HCT116 (cell line): Measurements from ENCODE around the gene TAS2R5. TPM values are rescaled to one million over a fixed set of nuclear protein-coding genes. Genes with fewer than 3 reads are reported as not detected.

Source experiments
- ATAC-seq: fragments of 200-7000 bp; cut with Tn5 transposase; 2 replicates; pipeline ENCODE4 v1.9.1; 2020; ENCODE audit warnings: mild to moderate bottlenecking, moderate library complexity
- BruUV-seq: library from RNA; stranded (reverse); fragments of 400-500 nt; replicated peaks from 2 replicates; lab custom pipeline; 2021; lab: Mats Ljungman, UMichigan
- CTCF ChIA-PET: fragments of 300-600 bp; sonication (Branson Sonifier 250); formaldehyde crosslinking; loops from one replicate; lab custom pipeline; 2021; ENCODE audit warnings: antibody characterized with exemption; lab: Charles Lee
- POLR2A ChIA-PET: fragments of 300-600, 350-600 bp; sonication (Branson Sonifier 250); formaldehyde crosslinking; loops from one replicate; lab custom pipeline; 2021; ENCODE audit warnings: antibody characterized with exemption; lab: Charles Lee
- RAD21 ChIA-PET, 2 experiments: fragments of 300-600 bp; sonication (Branson Sonifier 250); formaldehyde crosslinking; loops; one replicate each; lab custom pipeline; 2023; ENCODE audit warnings: low total read pairs in 2 of 2; ENCODE audit not compliant: uncharacterized antibody in 2 of 2, unreplicated experiment in 2 of 2, low non-redundant PET in 1 of 2; lab: Charles Lee
- DNase-seq: peaks from one replicate; pipeline ENCODE4 v3.0.0-alpha.2; 2010; ENCODE audit warnings: low read depth, low spot score
- H2AFZ ChIP-seq: fragments of 200-600 bp; shearing (Covaris generic), sonication (generic); 2 replicates; pipeline ENCODE4 v1.6.1; 2017; ENCODE audit warnings: low read depth, mixed run types, mixed read lengths, antibody characterized with exemption, low read length; ENCODE audit not compliant: poor library complexity, severe bottlenecking
- H3K27ac ChIP-seq: 2 replicates; pipeline ENCODE4 v1.5.1; 2012; ENCODE audit warnings: low read depth, low read length
- H3K27me3 ChIP-seq: fragments of 200-600 bp; sonication (generic); 2 replicates; pipeline ENCODE4 v1.6.1; 2016; ENCODE audit warnings: mixed run types, low read length, mixed read lengths; ENCODE audit not compliant: insufficient read depth
- H3K36me3 ChIP-seq, 2 experiments: fragments of 200-500 bp in 1 of 2; fragments of 200-600 bp in 1 of 2; sonication (Bioruptor generic) in 1 of 2; sonication (generic) in 1 of 2; 2 replicates each; pipeline versions ENCODE4 v1.5.1 to v1.6.1; 2014 to 2016; ENCODE audit warnings: low read length in 2 of 2, inconsistent platforms in 1 of 2, mixed read lengths in 1 of 2, mixed run types in 1 of 2; ENCODE audit not compliant: insufficient read depth in 2 of 2, control insufficient read depth in 1 of 2
- H3K4me1 ChIP-seq, 2 experiments: fragments of 200-600 bp in 1 of 2; sonication (generic) in 1 of 2; 2 replicates each; pipeline versions ENCODE4 v1.5.1 to v1.6.1; 2012 to 2017; ENCODE audit warnings: low read length in 2 of 2, inconsistent platforms in 1 of 2, mild to moderate bottlenecking in 1 of 2, mixed read lengths in 1 of 2, mixed run types in 1 of 2, moderate library complexity in 1 of 2; ENCODE audit not compliant: insufficient read depth in 2 of 2, control insufficient read depth in 1 of 2
- H3K4me2 ChIP-seq: fragments of 200-600 bp; sonication (generic); 2 replicates; pipeline ENCODE4 v1.6.1; 2017; ENCODE audit warnings: mixed run types, low read length, mixed read lengths
- H3K4me3 ChIP-seq, 2 experiments: fragments of 200-600 bp in 1 of 2; sonication (generic) in 1 of 2; replicated peaks in 1 of 2; 2 replicates each; pipeline ENCODE4 v1.5.1; 2011 to 2016; ENCODE audit warnings: low read length in 2 of 2, control low read depth in 1 of 2, low read depth in 1 of 2, mild to moderate bottlenecking in 1 of 2, mixed read lengths in 1 of 2, mixed run types in 1 of 2
- H3K79me2 ChIP-seq: fragments of 200-600 bp; sonication (generic); 2 replicates; pipeline ENCODE4 v1.6.1; 2017; ENCODE audit warnings: mild to moderate bottlenecking, mixed run types, low read length, moderate library complexity, mixed read lengths; ENCODE audit not compliant: insufficient read depth
- H3K9ac ChIP-seq: fragments of 200-600 bp; sonication (generic); 2 replicates; pipeline ENCODE4 v1.6.1; 2016; ENCODE audit warnings: low read length, mixed read lengths
- H3K9me2 ChIP-seq: fragments of 200-600 bp; sonication (generic), shearing (Covaris generic); 2 replicates; pipeline ENCODE4 v1.6.1; 2017; ENCODE audit warnings: mixed run types, mild to moderate bottlenecking, moderate library complexity; ENCODE audit not compliant: insufficient read depth
- H3K9me3 ChIP-seq, 2 experiments: fragments of 200-500 bp in 1 of 2; fragments of 200-600 bp in 1 of 2; sonication (Bioruptor generic) in 1 of 2; sonication (generic) in 1 of 2; 2 replicates each; pipeline ENCODE4 v1.6.1; 2014 to 2017; ENCODE audit warnings: low read length in 2 of 2, mixed read lengths in 2 of 2, inconsistent platforms in 1 of 2, low read depth in 1 of 2, mild to moderate bottlenecking in 1 of 2, mixed run types in 1 of 2, moderate library complexity in 1 of 2; ENCODE audit not compliant: control insufficient read depth in 1 of 2, insufficient read depth in 1 of 2
- H4K20me1 ChIP-seq: fragments of 200-600 bp; sonication (generic), shearing (Covaris generic); 2 replicates; pipeline ENCODE4 v1.6.1; 2017; ENCODE audit warnings: mixed run types, mild to moderate bottlenecking, moderate library complexity; ENCODE audit not compliant: insufficient read depth
- CBX3 ChIP-seq: IDR thresholded peaks from 2 replicates; pipeline ENCODE4 v1.6.1; 2012; ENCODE audit warnings: low read depth
- CEBPB ChIP-seq: IDR thresholded peaks from 2 replicates; pipeline ENCODE4 v1.6.1; 2012; ENCODE audit warnings: low read depth
- EGR1 ChIP-seq: IDR thresholded peaks from 2 replicates; pipeline ENCODE4 v1.6.1; 2012; ENCODE audit warnings: low read depth
- ELF1 ChIP-seq: IDR thresholded peaks from 2 replicates; pipeline ENCODE4 v1.6.1; 2012; ENCODE audit warnings: low read depth, borderline replicate concordance
- MAX ChIP-seq: IDR thresholded peaks from 2 replicates; pipeline ENCODE4 v1.6.1; 2012
- POLR2A ChIP-seq: IDR thresholded peaks from 2 replicates; pipeline ENCODE4 v1.7.0; 2011; ENCODE audit warnings: borderline replicate concordance; ENCODE audit not compliant: insufficient read depth, insufficient read length; ENCODE audit errors: extremely low read depth
- RAD21 ChIP-seq: IDR thresholded peaks from 2 replicates; pipeline ENCODE4 v1.6.1; 2012; ENCODE audit warnings: low read depth, mild to moderate bottlenecking
- REST ChIP-seq: IDR thresholded peaks from 2 replicates; pipeline ENCODE4 v1.6.1; 2012; ENCODE audit warnings: low read depth
- SP1 ChIP-seq: IDR thresholded peaks from 2 replicates; pipeline ENCODE4 v1.6.1; 2012; ENCODE audit warnings: low read depth
- SRF ChIP-seq: IDR thresholded peaks from 2 replicates; pipeline ENCODE4 v1.6.1; 2012; ENCODE audit warnings: low read depth
- TCF7L2 ChIP-seq: IDR thresholded peaks from 2 replicates; pipeline ENCODE4 v1.7.0; 2011; ENCODE audit warnings: borderline replicate concordance, inconsistent platforms; ENCODE audit not compliant: insufficient read depth, insufficient read length; ENCODE audit errors: extremely low read depth
- YY1 ChIP-seq: IDR thresholded peaks from 2 replicates; pipeline ENCODE4 v1.6.1; 2011; ENCODE audit warnings: low read length, low read depth, moderate library complexity, mild to moderate bottlenecking; ENCODE audit not compliant: insufficient replicate concordance; ENCODE audit errors: extremely low read depth
- ZFX ChIP-seq: fragments of 450-650 bp; IDR thresholded peaks from 2 replicates; pipeline ENCODE4 v1.6.1; 2017
- intact Hi-C: fragments of 100-400 bp; cut with micrococcal nuclease; formaldehyde crosslinking; loops from 2 replicates; pipeline ENCODE4 v1.10.0; 2022
- total RNA-seq: library from RNA; stranded (reverse); gene quantifications from one replicate; pipeline ENCODE4 v1.2.1, GENCODE V29; 2021; ENCODE audit not compliant: unreplicated experiment
- TF ChIP-seq, protein P1 (sequence below), 3 experiments: fragments of 200-600 bp in 1 of 3; sonication (generic) in 1 of 3; IDR thresholded peaks in 2 of 3; conservative IDR thresholded peaks in 1 of 3; 2 replicates each; pipeline ENCODE4 v1.5.1; 2012 to 2017; ENCODE audit warnings: low read depth in 2 of 3, low read length in 2 of 3, antibody characterized with exemption in 1 of 3, borderline replicate concordance in 1 of 3, control low read depth in 1 of 3, mild to moderate bottlenecking in 1 of 3, mixed read lengths in 1 of 3, mixed run types in 1 of 3, moderate library complexity in 1 of 3; ENCODE audit not compliant: insufficient read depth in 1 of 3
- TF ChIP-seq, protein P2 (sequence below): IDR thresholded peaks from 2 replicates; pipeline ENCODE4 v1.6.1; 2012
- TF ChIP-seq, protein P3 (sequence below): IDR thresholded peaks from 2 replicates; pipeline ENCODE4 v1.6.1; 2011; ENCODE audit warnings: mild to moderate bottlenecking, low read length, moderate library complexity; ENCODE audit not compliant: insufficient replicate concordance; ENCODE audit errors: extremely low read depth

Gene TAS2R5
- total RNA-seq, 1 experiment from 2014 or later, result 1.7 TPM

DNA sequence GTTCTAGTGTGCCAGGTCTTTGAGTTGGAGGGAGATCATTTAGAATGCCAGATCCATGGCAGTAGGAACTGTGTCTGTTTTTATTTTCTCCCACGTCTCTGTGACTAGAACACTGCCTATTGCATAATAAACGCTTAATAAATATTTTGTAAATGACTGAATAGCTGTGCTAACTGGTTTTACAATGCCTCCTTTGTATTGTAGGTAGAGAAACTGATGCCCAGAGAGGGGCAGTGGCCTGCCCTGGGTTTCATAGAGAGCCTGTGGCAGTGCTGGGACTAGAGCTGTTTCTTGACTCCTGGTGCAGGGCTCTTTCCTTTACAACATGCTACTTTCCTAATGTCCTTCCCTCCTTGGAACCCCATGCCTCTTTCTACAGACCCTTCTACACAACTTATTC, 2.5 kb downstream of the TAS2R5 start:
- ATAC-seq, result no peak
- POLR2A ChIA-PET, result no interaction called here
- CTCF ChIA-PET, result no interaction called here
- no TSS peak for BruUV-seq
- no peaks in the 10 kb centered on the region for H3K9me2 ChIP-seq
- intact Hi-C loops, result no loop called here
- no peak overlapping the region for H3K9ac ChIP-seq
- H3K9me3 ChIP-seq, result no peaks in the 10 kb centered on the region
- H3K4me1 ChIP-seq, result no peaks in the 10 kb centered on the region
- H3K4me2 ChIP-seq, result no peak overlapping the region
- H3K36me3 ChIP-seq, result 0 out of 4 replicates have a peak, but pooled peaks cover 2 to 3% of the 10 kb centered on the region in 2 experiments
- no peaks in the 10 kb centered on the region for H4K20me1 ChIP-seq
- H3K27ac ChIP-seq, result no peak overlapping the region
- H3K4me3 ChIP-seq, result no peak overlapping the region
- no peaks in the 10 kb centered on the region for H3K27me3 ChIP-seq
- RAD21 ChIA-PET, result no interaction called here
- H3K79me2 ChIP-seq, result no peaks in the 10 kb centered on the region
- TF ChIP-seq POLR2A (no peak), CBX3 (no peak), ZFX (no peak), REST (no peak), TCF7L2 (no peak), EGR1 (no peak), SRF (no peak), RAD21 (no peak), YY1 (no peak), CEBPB (no peak), ELF1 (no peak), SP1 (no peak), MAX (no peak)
- TF ChIP-seq, protein P1, sequence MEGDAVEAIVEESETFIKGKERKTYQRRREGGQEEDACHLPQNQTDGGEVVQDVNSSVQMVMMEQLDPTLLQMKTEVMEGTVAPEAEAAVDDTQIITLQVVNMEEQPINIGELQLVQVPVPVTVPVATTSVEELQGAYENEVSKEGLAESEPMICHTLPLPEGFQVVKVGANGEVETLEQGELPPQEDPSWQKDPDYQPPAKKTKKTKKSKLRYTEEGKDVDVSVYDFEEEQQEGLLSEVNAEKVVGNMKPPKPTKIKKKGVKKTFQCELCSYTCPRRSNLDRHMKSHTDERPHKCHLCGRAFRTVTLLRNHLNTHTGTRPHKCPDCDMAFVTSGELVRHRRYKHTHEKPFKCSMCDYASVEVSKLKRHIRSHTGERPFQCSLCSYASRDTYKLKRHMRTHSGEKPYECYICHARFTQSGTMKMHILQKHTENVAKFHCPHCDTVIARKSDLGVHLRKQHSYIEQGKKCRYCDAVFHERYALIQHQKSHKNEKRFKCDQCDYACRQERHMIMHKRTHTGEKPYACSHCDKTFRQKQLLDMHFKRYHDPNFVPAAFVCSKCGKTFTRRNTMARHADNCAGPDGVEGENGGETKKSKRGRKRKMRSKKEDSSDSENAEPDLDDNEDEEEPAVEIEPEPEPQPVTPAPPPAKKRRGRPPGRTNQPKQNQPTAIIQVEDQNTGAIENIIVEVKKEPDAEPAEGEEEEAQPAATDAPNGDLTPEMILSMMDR (IDR thresholded peaks at IDR 0.05 in 2 of 3, conservative IDR thresholded peaks at IDR 0.05 in 1 of 3; ENCODE audit: borderline replicate concordance in 1 of 3, insufficient read depth in 1 of 3, low read depth in 2 of 3, low read length in 2 of 3), result no peak
- TF ChIP-seq, protein P2, sequence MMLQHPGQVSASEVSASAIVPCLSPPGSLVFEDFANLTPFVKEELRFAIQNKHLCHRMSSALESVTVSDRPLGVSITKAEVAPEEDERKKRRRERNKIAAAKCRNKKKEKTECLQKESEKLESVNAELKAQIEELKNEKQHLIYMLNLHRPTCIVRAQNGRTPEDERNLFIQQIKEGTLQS, result no peak
- TF ChIP-seq, protein P3, sequence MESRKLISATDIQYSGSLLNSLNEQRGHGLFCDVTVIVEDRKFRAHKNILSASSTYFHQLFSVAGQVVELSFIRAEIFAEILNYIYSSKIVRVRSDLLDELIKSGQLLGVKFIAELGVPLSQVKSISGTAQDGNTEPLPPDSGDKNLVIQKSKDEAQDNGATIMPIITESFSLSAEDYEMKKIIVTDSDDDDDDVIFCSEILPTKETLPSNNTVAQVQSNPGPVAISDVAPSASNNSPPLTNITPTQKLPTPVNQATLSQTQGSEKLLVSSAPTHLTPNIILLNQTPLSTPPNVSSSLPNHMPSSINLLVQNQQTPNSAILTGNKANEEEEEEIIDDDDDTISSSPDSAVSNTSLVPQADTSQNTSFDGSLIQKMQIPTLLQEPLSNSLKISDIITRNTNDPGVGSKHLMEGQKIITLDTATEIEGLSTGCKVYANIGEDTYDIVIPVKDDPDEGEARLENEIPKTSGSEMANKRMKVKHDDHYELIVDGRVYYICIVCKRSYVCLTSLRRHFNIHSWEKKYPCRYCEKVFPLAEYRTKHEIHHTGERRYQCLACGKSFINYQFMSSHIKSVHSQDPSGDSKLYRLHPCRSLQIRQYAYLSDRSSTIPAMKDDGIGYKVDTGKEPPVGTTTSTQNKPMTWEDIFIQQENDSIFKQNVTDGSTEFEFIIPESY, result no peak
- H2AFZ ChIP-seq, result no peak overlapping the region
- no peak for DNase-seq
